Gastroesophageal sphincter (tissue), 3 donors: ENCODE results near the gene KCNQ1OT1.

Experiments used
- CTCF ChIP-seq, 4 experiments: fragments of 200-600 bp in 2 of 4; fragments of 450-650 bp in 2 of 4; sonication (generic) in 1 of 4; IDR thresholded peaks; one replicate each; pipeline ENCODE4 v1.5.1; 2017 to 2019; ENCODE audit warnings: antibody characterized with exemption in 4 of 4, mild to moderate bottlenecking in 2 of 4, moderate library complexity in 2 of 4
- EP300 ChIP-seq: sonication (generic); formaldehyde crosslinking; IDR thresholded peaks from one replicate; pipeline ENCODE4 v1.6.1; 2017; ENCODE audit warnings: antibody characterized with exemption, mild to moderate bottlenecking
- POLR2A ChIP-seq, 2 donors: fragments of 450-650 bp; IDR thresholded peaks; one replicate each; pipeline ENCODE4 v1.6.1; 2017; ENCODE audit warnings: antibody characterized with exemption in 2 of 2, mild to moderate bottlenecking in 2 of 2, moderate library complexity in 1 of 2

DNA sequence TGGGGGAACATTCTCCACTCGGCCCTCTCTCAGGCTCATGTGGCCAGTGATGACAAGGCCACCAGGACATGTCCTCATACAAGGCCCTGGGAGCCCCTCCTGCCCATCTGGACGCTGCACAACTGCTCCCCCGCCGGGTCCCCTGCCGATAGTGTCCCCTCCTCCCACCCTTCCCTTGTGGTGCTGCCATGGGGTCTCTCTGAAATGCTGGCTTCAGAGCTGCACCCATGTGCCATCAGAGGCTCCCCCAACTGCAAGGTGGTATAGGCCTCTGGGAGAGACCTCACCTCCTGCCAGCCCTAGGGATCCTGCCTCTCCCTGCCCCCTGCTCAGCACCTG, 113.0 kb downstream of the KCNQ1OT1 start:
- no peak for TF ChIP-seq CTCF (IDR thresholded peaks at IDR 0.05)
- TF ChIP-seq POLR2A (IDR thresholded peaks at IDR 0.05) = no peak
- TF ChIP-seq EP300 = no peak
